Forelimb muscle (tissue), 1 donor: ENCODE data around the gene ZNF557. TPM values are rescaled to one million over a fixed set of nuclear protein-coding genes. Genes with fewer than 3 reads are reported as not detected.

Experiments used
- DNase-seq: peaks from one replicate; pipeline ENCODE4 v3.0.0-alpha.2; 2013; ENCODE audit warnings: low read depth
- polyA plus RNA-seq: library from polyadenylated mRNA; unstranded; fragments of 120-200 nt; gene quantifications from one replicate; pipeline ENCODE4 v1.2.1, GENCODE V29; 2013; ENCODE audit not compliant: insufficient read length

Gene ZNF557
- polyA plus RNA-seq, 1 donor: 4.9 TPM

DNA sequence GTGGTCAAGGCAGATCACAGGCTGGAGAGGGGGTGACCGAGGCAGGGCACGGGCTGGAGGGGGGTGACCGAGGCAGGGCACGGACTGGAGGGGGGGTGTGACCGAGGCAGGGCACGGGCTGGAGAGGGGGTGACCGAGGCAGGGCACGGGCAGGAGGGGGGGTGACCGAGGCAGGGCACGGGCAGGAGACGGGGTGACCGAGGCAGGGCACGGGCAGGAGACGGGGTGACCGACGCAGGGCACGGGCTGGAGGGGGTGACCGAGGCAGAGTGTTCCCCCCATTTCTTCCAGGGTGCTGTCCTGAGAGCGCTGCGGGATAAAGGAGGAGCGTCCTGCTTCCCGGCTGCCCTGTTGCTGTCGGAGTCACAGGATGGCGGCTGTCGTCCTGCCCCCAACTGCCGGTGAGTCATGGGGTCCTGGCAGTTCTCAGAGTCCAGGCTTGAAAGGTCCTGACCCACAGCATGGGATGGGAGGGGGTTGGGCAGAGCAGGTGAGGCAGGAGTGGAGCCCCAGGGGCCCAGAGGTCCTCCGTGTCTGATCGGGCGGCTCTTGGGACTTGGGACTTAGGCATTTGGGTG, 5.3 kb downstream of the ZNF557 start:
- DNase-seq: no peak

GRCh38 chr19:7076151-7076550, 6.6 kb downstream of the ZNF557 start:
- no peak for DNase-seq

- DNase-seq: no peak
Observed at GRCh38 chr19:7078008-7078407, 8.5 kb downstream of the ZNF557 start.

GRCh38 chr19:7083076-7083956, 13.8 kb downstream of the ZNF557 start:
- DNase-seq: no peak

GRCh38 chr19:7088999-7089398, 19.5 kb downstream of the ZNF557 start:
- DNase-seq: no peak

DNA sequence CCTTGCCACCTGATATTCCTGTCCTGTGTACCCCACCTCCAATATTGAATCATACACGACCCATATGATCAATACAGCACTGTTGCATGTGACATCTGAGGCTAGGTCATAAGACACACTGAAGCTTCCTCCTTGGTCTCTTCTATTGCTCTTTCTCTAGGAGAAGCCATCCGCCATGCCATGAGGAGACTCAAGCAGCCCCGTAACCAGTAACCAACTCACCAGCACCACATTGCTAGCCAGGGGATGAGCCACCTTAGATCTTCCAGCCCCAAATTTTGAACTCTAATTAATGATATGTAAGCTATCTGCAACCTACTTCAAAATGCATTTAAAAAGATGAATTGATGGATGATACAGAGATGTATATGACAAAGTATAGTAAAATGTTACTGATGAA, 28.6 kb downstream of the ZNF557 start:
- no peak for DNase-seq

- peak; percentile 86 for DNase-seq
Observed at GRCh38 chr19:7098701-7099596, 29.4 kb downstream of the ZNF557 start.

GRCh38 chr19:7099597-7099921, 30.1 kb downstream of the ZNF557 start:
- DNase-seq: no peak

- DNase-seq: no peak
Observed at GRCh38 chr19:7101498-7102253, 32.2 kb downstream of the ZNF557 start.

DNA sequence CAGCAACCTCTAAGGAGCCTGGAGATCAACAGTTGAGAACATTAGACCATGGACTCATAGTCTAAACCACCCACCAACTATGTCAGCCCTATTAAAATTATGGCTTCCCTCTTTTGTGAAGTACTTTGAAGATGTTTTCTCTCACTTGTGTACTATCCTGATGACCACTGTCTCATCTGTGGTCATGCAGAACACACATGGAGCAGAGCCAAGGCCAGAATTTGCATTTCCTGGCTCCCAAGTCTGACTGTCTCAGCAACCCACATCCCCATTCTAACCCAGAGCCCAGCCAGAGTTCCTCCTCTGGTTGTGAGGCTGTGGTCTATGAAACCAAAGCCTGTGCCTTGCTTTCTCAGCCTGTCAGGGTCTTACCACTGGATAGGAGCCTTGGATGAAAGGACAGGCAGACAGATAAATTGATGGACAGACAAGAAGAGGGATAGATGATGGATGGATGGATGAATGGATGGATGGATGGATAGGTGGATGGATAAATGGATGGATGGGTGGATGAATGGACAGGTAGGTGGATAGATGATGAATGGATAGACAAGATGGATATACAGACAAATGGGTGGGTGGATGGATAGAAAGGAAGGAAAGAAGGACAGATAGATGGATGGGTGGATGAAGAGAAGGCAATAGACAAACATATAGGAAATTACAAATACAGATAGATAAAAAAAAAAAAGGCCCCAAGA, 35.4 kb downstream of the ZNF557 start:
- no peak for DNase-seq

- no peak for DNase-seq
Observed at GRCh38 chr19:7106711-7107657, 37.5 kb downstream of the ZNF557 start.

- DNase-seq: no peak
Observed at GRCh38 chr19:7109678-7110289, 40.3 kb downstream of the ZNF557 start.

DNA sequence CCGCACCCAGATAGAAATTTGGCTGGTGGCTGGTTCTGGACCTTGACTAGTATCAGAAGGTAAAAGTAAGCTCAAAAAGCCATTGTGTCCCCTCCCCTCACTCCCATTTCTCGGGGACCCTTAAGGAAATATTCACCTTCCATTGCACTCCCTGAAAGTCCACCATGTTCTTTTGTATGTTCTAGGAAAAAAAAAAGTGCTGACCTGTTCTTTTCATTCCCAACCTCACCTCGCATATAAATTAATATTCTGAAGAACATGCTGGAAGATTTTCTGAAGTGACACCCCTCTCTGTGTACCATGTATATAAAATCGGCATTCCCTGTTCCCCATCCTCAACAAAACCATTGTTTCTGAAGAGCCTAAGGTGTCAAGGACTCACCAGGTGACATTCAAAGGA, 43.2 kb downstream of the ZNF557 start:
- DNase-seq: no peak

- no peak for DNase-seq
Observed at GRCh38 chr19:7113233-7113632, 43.7 kb downstream of the ZNF557 start.

- DNase-seq: no peak
Observed at GRCh38 chr19:7115721-7116120, 46.2 kb downstream of the ZNF557 start.

DNA sequence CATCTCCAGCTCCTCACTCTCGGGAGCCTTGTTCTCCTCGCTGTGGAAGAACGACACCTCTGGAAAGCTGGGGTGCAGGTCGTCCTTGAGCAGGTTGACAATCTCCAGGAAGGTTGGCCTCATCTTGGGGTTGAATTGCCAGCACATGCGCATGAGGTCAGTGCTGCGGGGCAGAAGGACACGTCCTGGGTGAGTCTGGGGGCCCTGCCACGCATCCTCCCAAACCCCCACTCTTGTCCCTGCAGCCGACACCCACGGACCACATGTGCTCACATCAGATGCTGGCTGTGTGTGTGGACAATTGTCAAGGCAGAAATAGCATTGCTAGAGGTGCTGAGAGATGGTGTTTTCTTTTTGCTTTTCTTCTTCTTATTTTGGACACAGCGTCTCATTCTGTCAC, 47.7 kb downstream of the ZNF557 start:
- no peak for DNase-seq

DNA sequence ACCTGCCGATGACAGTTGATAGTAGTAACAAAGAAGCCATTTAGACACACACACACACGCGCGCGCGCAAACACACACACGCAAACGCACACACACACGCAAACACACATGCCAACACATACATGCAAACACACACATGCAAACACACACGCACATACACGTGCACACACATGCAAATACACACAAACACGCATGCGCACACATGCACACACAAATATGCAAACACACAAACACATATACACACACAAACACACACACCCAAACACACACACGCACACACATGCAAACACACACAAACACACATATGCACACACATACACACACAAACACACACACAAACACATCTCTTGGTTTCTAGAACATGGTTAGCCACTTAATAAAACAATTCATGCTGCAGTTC, 50.1 kb downstream of the ZNF557 start:
- DNase-seq: no peak

GRCh38 chr19:7120499-7120898, 51.0 kb downstream of the ZNF557 start:
- DNase-seq: no peak

DNA sequence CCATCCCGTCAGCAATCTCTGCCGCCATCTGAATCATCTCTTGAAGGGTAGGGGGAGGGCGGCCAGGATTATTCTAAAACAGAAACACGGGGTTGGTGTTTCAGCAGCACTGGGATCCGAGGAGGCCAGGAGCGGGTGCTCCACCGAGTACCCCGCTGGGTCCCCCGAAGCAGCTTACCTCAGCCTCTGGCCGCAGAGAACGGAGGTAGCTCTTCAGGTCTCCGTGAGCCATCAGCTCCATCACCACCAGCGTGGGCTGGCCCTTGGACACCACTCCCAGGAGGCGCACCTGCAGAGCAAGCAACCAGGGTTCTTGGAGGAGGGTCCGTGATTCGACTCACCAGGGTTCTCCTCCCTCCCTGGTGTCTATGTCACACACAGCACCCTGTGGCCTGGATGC, 53.2 kb downstream of the ZNF557 start:
- DNase-seq: no peak

DNA sequence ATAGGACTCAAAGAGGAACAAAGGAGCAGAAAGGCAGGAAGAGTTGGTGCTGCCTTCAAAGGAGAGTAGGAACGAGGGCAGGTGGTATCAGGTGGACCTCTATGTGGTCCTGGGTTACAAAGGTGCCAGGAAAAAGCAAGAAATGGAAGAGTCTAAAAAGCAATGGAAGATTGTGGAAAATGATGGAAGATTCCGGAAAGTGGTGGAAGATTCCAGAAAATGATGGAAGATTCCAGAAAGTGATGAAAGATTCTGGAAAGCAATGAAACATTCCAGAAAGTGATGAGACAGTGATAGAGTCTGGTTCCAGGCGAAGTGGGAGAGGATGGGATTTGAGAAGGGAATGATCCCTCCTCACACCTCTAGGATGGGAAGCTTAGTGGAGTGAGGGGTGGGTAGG, 55.3 kb downstream of the ZNF557 start:
- DNase-seq: no peak
